Esophagus muscularis mucosa (tissue), 4 donors: ENCODE measurements around the gene RMND1. TPM values are rescaled to one million over a fixed set of nuclear protein-coding genes. Genes with fewer than 3 reads are reported as not detected.

Experiments
- DNase-seq: peaks from one replicate; pipeline ENCODE4 v3.0.0-alpha.2; 2017; ENCODE audit errors: extremely low spot score
- H3K27ac ChIP-seq, 4 donors: fragments of 200-600 bp; sonication (generic); replicated peaks in 1 of 4; 1 replicate in 3 of 4; 2 replicates in 1 of 4; pipeline ENCODE4 v1.5.1; 2016 to 2019; ENCODE audit warnings: mild to moderate bottlenecking in 1 of 4
- H3K27me3 ChIP-seq, 4 donors: fragments of 200-600 bp; sonication (generic); one replicate each; pipeline versions ENCODE4 v1.5.1 to v1.6.0; 2016 to 2019
- H3K36me3 ChIP-seq, 4 donors: fragments of 200-600 bp; sonication (generic); one replicate each; pipeline ENCODE4 v1.5.1; 2016 to 2019
- H3K4me1 ChIP-seq, 4 donors: fragments of 200-600 bp; sonication (generic); one replicate each; pipeline ENCODE4 v1.5.1; 2016 to 2019
- H3K4me3 ChIP-seq, 4 donors: fragments of 200-600 bp; sonication (generic); 1 replicate in 2 of 4; 2 replicates in 2 of 4; pipeline ENCODE4 v1.5.1; 2016 to 2019; ENCODE audit warnings: mild to moderate bottlenecking in 4 of 4, moderate library complexity in 1 of 4
- H3K9me3 ChIP-seq, 4 donors: fragments of 200-600 bp; sonication (generic); 1 replicate in 3 of 4; 2 replicates in 1 of 4; pipeline ENCODE4 v1.5.1; 2016 to 2019
- CTCF ChIP-seq, 3 experiments: fragments of 200-600 bp in 2 of 3; fragments of 450-650 bp in 1 of 3; sonication (generic) in 2 of 3; IDR thresholded peaks; one replicate each; pipeline ENCODE4 v1.5.1; 2017 to 2019; ENCODE audit warnings: antibody characterized with exemption in 3 of 3, mild to moderate bottlenecking in 2 of 3, moderate library complexity in 1 of 3
- EP300 ChIP-seq: sonication (generic); formaldehyde crosslinking; IDR thresholded peaks from one replicate; pipeline ENCODE4 v1.6.1; 2017; ENCODE audit warnings: antibody characterized with exemption
- POLR2A ChIP-seq: fragments of 450-650 bp; IDR thresholded peaks from one replicate; pipeline ENCODE4 v1.6.1; 2017; ENCODE audit warnings: antibody characterized with exemption, moderate library complexity, mild to moderate bottlenecking, low read depth
- POLR2AphosphoS5 ChIP-seq, 2 donors: sonication (generic); formaldehyde crosslinking; IDR thresholded peaks; one replicate each; pipeline ENCODE4 v1.6.1; 2017; ENCODE audit warnings: antibody characterized with exemption in 2 of 2
- WGBS: methylation state at CpG from one replicate; pipeline ENCODE4 v1.1.5; 2018; 5-methylcytosine and 5-hydroxymethylcytosine counted together
- intact Hi-C: fragments of 100-400 bp; cut with DNase I; formaldehyde crosslinking; loops from one replicate; pipeline ENCODE4 v1.15.1; 2023
- total RNA-seq, 4 donors: library from RNA; depleted of rRNA; stranded (reverse); fragments of >200 nt; gene quantifications; one replicate each; pipeline versions ENCODE4 v1.1.0 to v1.2.1, GENCODE V29; 2016

RMND1 gene
- total RNA-seq, 4 donors from 2014 or later: 9.9 to 18.7 (median 12.1) TPM

DNA sequence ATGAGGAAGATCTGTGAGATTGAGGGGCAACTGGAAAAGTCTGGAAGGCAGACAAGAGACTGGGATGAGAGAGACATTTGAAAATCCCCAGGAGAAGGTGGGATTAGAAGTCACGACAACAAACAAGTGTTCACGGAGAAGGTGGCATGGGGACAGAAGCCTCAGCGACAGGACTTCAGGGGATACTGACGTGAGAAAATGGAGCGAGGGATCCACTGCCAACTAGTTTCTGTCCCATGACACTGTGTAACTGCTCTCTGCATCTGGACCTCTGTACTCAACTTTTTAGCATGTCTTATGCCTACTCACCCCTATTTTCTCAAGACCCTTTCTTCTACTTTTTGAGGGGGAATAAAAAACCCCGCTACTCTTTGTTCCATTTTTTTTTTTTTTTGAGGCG is 42.2 kb downstream of the RMND1 start:
- Histone ChIP-seq H3K27ac (no peak overlapping the region), H3K9me3 (no peaks in the 10 kb centered on the region), H3K36me3 (peaks cover 0 to 61% (median 35%) of the 10 kb centered on the region in 4 donors), H3K4me3 (no peak overlapping the region), H3K4me1 (peaks cover 0 to 21% (median 15%) of the 10 kb centered on the region in 4 donors), H3K27me3 (no peaks in the 10 kb centered on the region)
- DNase-seq: no peak
- no peak for TF ChIP-seq POLR2A
- no peak for TF ChIP-seq POLR2AphosphoS5 (IDR thresholded peaks at IDR 0.05)
- TF ChIP-seq CTCF (IDR thresholded peaks at IDR 0.05): no peak
- no peak for TF ChIP-seq EP300
- intact Hi-C loops: no loop called here
- 94% methylated on average over 7 of the region's 7 CpGs for WGBS

DNA sequence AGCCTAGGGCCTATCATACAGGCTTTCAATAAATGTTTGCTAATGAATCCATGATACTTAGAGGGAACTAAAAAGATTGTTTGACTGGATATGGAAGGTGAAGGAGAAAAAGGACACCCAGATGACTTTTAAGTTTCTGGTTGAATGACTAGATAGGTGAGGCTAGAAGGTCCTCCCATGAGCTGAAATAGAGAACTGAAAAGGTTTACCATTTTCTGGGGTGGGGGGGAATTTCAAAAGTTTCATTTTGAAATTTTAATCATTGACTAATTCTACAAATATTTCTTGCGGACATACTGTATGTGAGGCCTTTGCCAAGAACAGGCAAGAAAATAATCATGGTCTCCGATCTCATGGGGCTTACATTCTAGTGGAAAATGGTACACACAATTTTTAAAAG is 42.7 kb downstream of the RMND1 start:
- TF ChIP-seq POLR2A (no peak), EP300 (no peak), CTCF (IDR thresholded peaks at IDR 0.05) (no peak), POLR2AphosphoS5 (IDR thresholded peaks at IDR 0.05) (no peak)
- Histone ChIP-seq H3K4me3 (no peak overlapping the region), H3K27ac (no peak overlapping the region), H3K9me3 (no peaks in the 10 kb centered on the region), H3K27me3 (no peaks in the 10 kb centered on the region), H3K36me3 (peaks cover 0 to 61% (median 39%) of the 10 kb centered on the region in 4 donors), H3K4me1 (peaks cover 0 to 21% (median 15%) of the 10 kb centered on the region in 4 donors)
- intact Hi-C loops: no loop called here
- DNase-seq: no peak
- WGBS: 94% methylated on average over 2 of the region's 2 CpGs

GRCh38 chr6:151408858-151409257 is 43.1 kb downstream of the RMND1 start:
- Histone ChIP-seq H3K27me3 (no peaks in the 10 kb centered on the region), H3K27ac (no peak overlapping the region), H3K4me1 (peaks cover 0 to 21% (median 15%) of the 10 kb centered on the region in 4 donors), H3K9me3 (no peaks in the 10 kb centered on the region), H3K36me3 (peaks cover 0 to 59% (median 41%) of the 10 kb centered on the region in 4 donors), H3K4me3 (no peak overlapping the region)
- WGBS: 93% methylated on average over 2 of the region's 2 CpGs
- TF ChIP-seq CTCF (IDR thresholded peaks at IDR 0.05): no peak
- TF ChIP-seq EP300: no peak
- no peak for TF ChIP-seq POLR2A
- no peak for TF ChIP-seq POLR2AphosphoS5 (IDR thresholded peaks at IDR 0.05)
- no peak for DNase-seq
- intact Hi-C loops: no loop called here

GRCh38 chr6:151403919-151404308 is 48.0 kb downstream of the RMND1 start:
- H3K4me3 ChIP-seq: no peak overlapping the region
- peaks cover 0 to 46% (median 26%) of the 10 kb centered on the region in 4 donors for H3K36me3 ChIP-seq
- TF ChIP-seq EP300 (no peak), POLR2A (no peak), POLR2AphosphoS5 (IDR thresholded peaks at IDR 0.05) (no peak), CTCF (IDR thresholded peaks at IDR 0.05) (no peak)
- H3K4me1 ChIP-seq: peaks cover 3 to 27% (median 23%) of the 10 kb centered on the region in 4 donors
- no peaks in the 10 kb centered on the region for H3K27me3 ChIP-seq
- DNase-seq: no peak
- no peaks in the 10 kb centered on the region for H3K9me3 ChIP-seq
- WGBS: 80% methylated on average over 4 of the region's 4 CpGs
- H3K27ac ChIP-seq: no peak overlapping the region
- intact Hi-C loops: no loop called here

- H3K4me3 ChIP-seq: no peak overlapping the region
- intact Hi-C loops: no loop called here
- TF ChIP-seq POLR2A: no peak
- TF ChIP-seq POLR2AphosphoS5 (IDR thresholded peaks at IDR 0.05): no peak
- no peak for TF ChIP-seq CTCF (IDR thresholded peaks at IDR 0.05)
- no peak for TF ChIP-seq EP300
- H3K27ac ChIP-seq: no peak overlapping the region
- no peaks in the 10 kb centered on the region for H3K9me3 ChIP-seq
- peaks cover 3 to 22% (median 19%) of the 10 kb centered on the region in 4 donors for H3K4me1 ChIP-seq
- no peak for DNase-seq
- no peaks in the 10 kb centered on the region for H3K27me3 ChIP-seq
- peaks cover 0 to 34% (median 18%) of the 10 kb centered on the region in 4 donors for H3K36me3 ChIP-seq
- 91% methylated on average over 1 of the region's 1 CpG for WGBS
These were observed 49.7 kb downstream of the RMND1 start for GRCh38 chr6:151402228-151402627.
